OCI-LY3 (cell line): ENCODE data around the gene ITGA11.

Experiments
- H2AFZ ChIP-seq: fragments of 200-600, 300-600 bp; shearing (Covaris generic); 2 replicates; pipeline ENCODE4 v1.6.0; 2014; ENCODE audit warnings: antibody characterized with exemption, low read depth, low read length
- H3K27ac ChIP-seq: fragments of 200-600, 300-600 bp; sonication (generic); 2 replicates; pipeline ENCODE4 v1.5.1; 2014; ENCODE audit warnings: mild to moderate bottlenecking, low read length, moderate library complexity, mixed read lengths
- H3K27me3 ChIP-seq: fragments of 200-600, 300-600 bp; sonication (generic); 2 replicates; pipeline ENCODE4 v1.6.1; 2014; ENCODE audit warnings: low read depth, low read length, mixed read lengths
- H3K36me3 ChIP-seq: fragments of 200-600, 300-600 bp; sonication (generic); replicated peaks from 2 replicates; pipeline ENCODE3; 2014; ENCODE audit warnings: low read depth, low read length, mixed read lengths
- H3K4me1 ChIP-seq: fragments of 300-600, 200-600 bp; sonication (generic); 2 replicates; pipeline ENCODE4 v1.6.1; 2014; ENCODE audit warnings: low read length, mixed read lengths
- H3K4me2 ChIP-seq: fragments of 200-600, 300-600 bp; sonication (generic); 2 replicates; pipeline ENCODE4 v1.6.1; 2014; ENCODE audit warnings: low read length, mixed read lengths
- H3K4me3 ChIP-seq: fragments of 300-600, 200-600 bp; sonication (generic); 2 replicates; pipeline ENCODE4 v1.5.1; 2014; ENCODE audit warnings: antibody characterized with exemption, mild to moderate bottlenecking, low read length, moderate library complexity
- H3K79me2 ChIP-seq: fragments of 300-600, 200-600 bp; shearing (Covaris generic); 2 replicates; pipeline ENCODE4 v1.6.1; 2014; ENCODE audit warnings: mild to moderate bottlenecking, low read length, mixed read lengths
- H3K9ac ChIP-seq: fragments of 300-600, 200-600 bp; shearing (Covaris generic); 2 replicates; pipeline ENCODE4 v1.6.0; 2014; ENCODE audit warnings: mild to moderate bottlenecking, low read length, moderate library complexity
- H3K9me3 ChIP-seq: fragments of 200-600, 300-600 bp; shearing (Covaris generic); 2 replicates; pipeline ENCODE4 v1.6.1; 2014; ENCODE audit warnings: low read length, mixed read lengths; ENCODE audit not compliant: insufficient read depth
- H4K20me1 ChIP-seq: fragments of 200-600, 300-600 bp; sonication (generic); 2 replicates; pipeline ENCODE4 v1.6.1; 2016; ENCODE audit warnings: low read length, mixed read lengths; ENCODE audit not compliant: insufficient read depth
- CTCF ChIP-seq: fragments of 200-600, 300-600 bp; sonication (generic); IDR thresholded peaks from 2 replicates; pipeline ENCODE4 v1.5.1; 2014; ENCODE audit warnings: antibody characterized with exemption, low read length, low read depth
- EZH2phosphoT487 ChIP-seq: fragments of 200-600 bp; shearing (Covaris generic); IDR thresholded peaks from 2 replicates; pipeline ENCODE4 v1.6.1; 2018; ENCODE audit warnings: antibody characterized with exemption, mixed run types, low read depth

The ITGA11 gene

GRCh38 chr15:68303560-68304436, 128.2 kb downstream of the ITGA11 start:
- Histone ChIP-seq H3K4me2 (no peak overlapping the region), H3K27ac (no peak overlapping the region)
- no peak for TF ChIP-seq CTCF
- TF ChIP-seq EZH2phosphoT487 = no peak

GRCh38 chr15:68303134-68303533, 128.8 kb downstream of the ITGA11 start:
- Histone ChIP-seq H3K4me3 (no peak overlapping the region), H3K9me3 (no peaks in the 10 kb centered on the region), H3K4me1 (peaks cover 21% of the 10 kb centered on the region), H3K4me2 (no peak overlapping the region), H3K79me2 (no peaks in the 10 kb centered on the region), H3K36me3 (peaks cover 7% of the 10 kb centered on the region), H3K27me3 (no peaks in the 10 kb centered on the region), H4K20me1 (no peaks in the 10 kb centered on the region), H3K9ac (no peak overlapping the region), H3K27ac (no peak overlapping the region), H2AFZ (no peak overlapping the region)
- TF ChIP-seq CTCF = no peak
- TF ChIP-seq EZH2phosphoT487 = no peak

More at GRCh38 chr15:68303560-68304436, 128.2 kb downstream of the ITGA11 start:
- Histone ChIP-seq H3K4me3 (no peak overlapping the region), H3K4me1 (peaks cover 15% of the 10 kb centered on the region), H3K79me2 (no peaks in the 10 kb centered on the region), H3K9me3 (no peaks in the 10 kb centered on the region), H3K27me3 (no peaks in the 10 kb centered on the region), H4K20me1 (no peaks in the 10 kb centered on the region), H3K36me3 (peaks cover 7% of the 10 kb centered on the region), H3K9ac (no peak overlapping the region), H2AFZ (no peak overlapping the region)

- Histone ChIP-seq H3K36me3 (peaks cover 10% of the 10 kb centered on the region), H3K27me3 (no peaks in the 10 kb centered on the region), H3K4me3 (no peak overlapping the region), H3K9ac (no peak overlapping the region), H3K79me2 (peaks cover 4% of the 10 kb centered on the region), H3K27ac (no peak overlapping the region), H2AFZ (no peak overlapping the region), H4K20me1 (no peaks in the 10 kb centered on the region), H3K4me2 (no peak overlapping the region), H3K4me1 (peaks cover 25% of the 10 kb centered on the region), H3K9me3 (no peaks in the 10 kb centered on the region)
- TF ChIP-seq CTCF (no peak), EZH2phosphoT487 (no peak)
Measured at GRCh38 chr15:68302729-68303128, 129.2 kb downstream of the ITGA11 start.

- no peak overlapping the region for H3K27ac ChIP-seq
- no peak overlapping the region for H2AFZ ChIP-seq
- H3K9me3 ChIP-seq = no peaks in the 10 kb centered on the region
- H3K79me2 ChIP-seq = peaks cover 6% of the 10 kb centered on the region
- TF ChIP-seq CTCF = no peak
- TF ChIP-seq EZH2phosphoT487 = no peak
- no peak overlapping the region for H3K4me2 ChIP-seq
- no peaks in the 10 kb centered on the region for H4K20me1 ChIP-seq
- no peaks in the 10 kb centered on the region for H3K27me3 ChIP-seq
- H3K4me3 ChIP-seq = no peak overlapping the region
- peaks cover 31% of the 10 kb centered on the region for H3K4me1 ChIP-seq
- no peak overlapping the region for H3K9ac ChIP-seq
- H3K36me3 ChIP-seq = peaks cover 13% of the 10 kb centered on the region
Measured at GRCh38 chr15:68301301-68301700, 130.7 kb downstream of the ITGA11 start.
